Fibroblast of peridontal ligament (primary cell): ENCODE results near the gene TREH.
"Not testable (repeated sequence)": the region's sequence is repeated elsewhere in the genome, so short reads cannot be mapped to it uniquely, and the experiment has no call there.

Source experiments
- DNase-seq: peaks from one replicate; pipeline ENCODE4 v3.0.0-alpha.2; 2010; ENCODE audit errors: extremely low read depth

TREH gene

DNA sequence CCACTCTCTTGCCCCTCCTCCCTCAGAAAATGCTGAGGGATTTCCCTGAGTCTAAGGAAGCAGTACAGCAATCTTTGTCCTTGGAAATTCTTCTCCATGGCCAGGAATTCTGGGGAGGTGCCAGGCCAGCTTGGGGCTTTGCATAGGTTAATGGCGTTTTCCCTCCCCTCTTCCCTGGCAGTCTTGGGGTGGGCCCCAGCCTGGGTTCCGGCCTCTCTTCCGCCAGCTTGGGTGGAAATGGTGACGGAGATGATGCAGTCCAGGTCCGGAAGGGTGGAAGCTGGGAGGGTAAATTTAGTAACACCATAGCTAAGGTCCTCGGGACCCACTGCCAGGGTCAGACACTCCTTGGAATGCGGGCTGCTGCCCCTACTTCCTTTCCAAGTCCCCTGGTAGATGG, 67.1 kb downstream of the TREH start:
- DNase-seq: no peak

- not testable (repeated sequence) for DNase-seq
These were observed 68.0 kb downstream of the TREH start for GRCh38 chr11:118611433-118611795.

GRCh38 chr11:118610773-118611432, 68.5 kb downstream of the TREH start:
- peak; percentile 50 for DNase-seq

DNA sequence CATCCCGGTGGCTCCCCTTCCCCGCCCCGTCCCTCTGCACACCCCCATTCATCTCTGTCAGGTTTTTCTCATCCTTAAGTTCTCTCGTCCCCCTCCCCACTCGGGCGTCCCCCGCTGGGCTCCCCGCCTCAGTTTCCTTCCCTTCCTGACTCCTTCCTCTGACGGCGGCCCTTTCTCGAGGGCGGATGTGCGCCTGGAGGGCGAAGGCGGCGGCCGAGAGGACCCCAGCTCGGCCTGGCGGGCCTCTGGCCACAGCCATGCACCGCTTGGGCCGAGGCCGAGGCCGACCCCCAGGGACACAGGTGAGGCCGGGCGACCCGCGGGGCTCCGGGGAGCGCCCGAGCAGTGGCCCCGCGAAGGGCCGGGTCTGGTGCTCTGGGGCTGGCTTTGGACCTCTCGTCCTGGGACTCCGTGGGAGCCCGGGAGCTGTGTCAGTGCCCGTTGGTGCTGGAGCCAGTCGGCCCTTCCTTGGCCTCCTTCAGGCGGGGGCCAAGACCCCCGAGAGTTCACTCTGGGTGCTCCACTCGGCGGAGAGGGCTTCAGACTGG, 69.2 kb downstream of the TREH start:
- DNase-seq: no peak

- DNase-seq: no peak
These were observed 69.8 kb downstream of the TREH start for GRCh38 chr11:118609380-118610224.

DNA sequence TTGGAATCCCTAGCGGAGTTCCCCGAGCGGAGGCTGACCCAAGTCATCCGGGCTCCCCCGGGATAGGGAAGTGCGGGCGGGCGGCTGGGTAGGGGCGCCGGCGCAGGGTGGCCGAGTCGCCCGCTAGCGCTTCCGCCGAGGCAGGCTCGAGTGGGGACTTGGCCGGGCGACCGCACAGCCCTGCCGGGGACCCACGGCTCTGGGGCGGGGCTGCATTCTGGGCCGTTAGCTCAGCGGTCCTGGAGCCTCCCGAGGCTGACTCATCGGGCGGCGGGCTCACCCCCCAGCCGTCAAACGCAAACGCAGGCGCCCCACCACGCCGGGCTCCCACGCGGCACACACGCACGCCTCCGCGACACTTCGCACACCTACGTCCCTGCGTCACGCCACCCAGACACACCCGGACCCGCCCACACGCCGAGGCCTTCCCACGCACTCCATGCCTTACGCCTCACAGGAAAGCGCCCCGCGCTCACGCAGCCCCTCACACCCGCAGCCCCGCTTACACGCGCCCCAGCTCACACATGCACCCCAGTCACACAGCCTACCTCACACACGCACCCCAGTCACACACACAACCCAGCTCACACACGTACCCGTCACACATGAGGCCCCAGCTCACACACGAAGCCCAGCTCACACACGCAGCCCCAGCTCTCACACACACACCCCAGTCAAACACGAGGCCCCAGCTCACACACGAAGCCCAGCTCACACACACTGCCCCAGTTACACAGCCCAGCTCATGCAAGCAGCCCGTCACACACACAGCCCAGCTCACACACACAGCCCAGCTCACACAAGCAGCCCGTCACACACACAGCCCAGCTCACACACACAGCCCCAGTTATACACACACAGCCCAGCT, 70.9 kb downstream of the TREH start:
- peak; percentile 80 for DNase-seq

- peak; percentile 68 for DNase-seq
These were observed 71.8 kb downstream of the TREH start, which contains the start of gene PHLDB1 for GRCh38 chr11:118607401-118608359. PHLDB1 (plus strand) TSS chr11:118607615; CDS start chr11:118613837, 6,222 bp downstream.
